ENCODE results near the gene NLRP14.

DNA sequence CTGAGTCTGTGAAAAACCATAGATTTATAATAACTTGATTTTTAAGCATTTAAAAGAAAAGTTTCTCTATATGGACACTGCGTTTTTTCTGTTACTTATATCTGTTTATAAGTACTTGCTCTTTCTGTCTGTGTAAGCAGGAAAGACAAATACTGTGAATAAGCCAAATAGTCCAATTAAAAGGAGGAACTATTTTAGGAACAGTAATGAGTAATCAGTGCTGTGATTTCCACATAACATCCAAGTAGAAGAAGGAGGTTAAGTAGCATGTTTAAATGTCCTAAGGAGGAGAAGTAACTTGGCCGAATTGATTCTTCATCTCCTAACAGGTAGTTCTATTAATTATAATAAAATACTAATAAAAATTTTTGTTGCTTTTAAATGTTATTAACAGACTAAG is 40.9 kb upstream of the NLRP14 start:
- TF ChIP-seq, protein P1, sequence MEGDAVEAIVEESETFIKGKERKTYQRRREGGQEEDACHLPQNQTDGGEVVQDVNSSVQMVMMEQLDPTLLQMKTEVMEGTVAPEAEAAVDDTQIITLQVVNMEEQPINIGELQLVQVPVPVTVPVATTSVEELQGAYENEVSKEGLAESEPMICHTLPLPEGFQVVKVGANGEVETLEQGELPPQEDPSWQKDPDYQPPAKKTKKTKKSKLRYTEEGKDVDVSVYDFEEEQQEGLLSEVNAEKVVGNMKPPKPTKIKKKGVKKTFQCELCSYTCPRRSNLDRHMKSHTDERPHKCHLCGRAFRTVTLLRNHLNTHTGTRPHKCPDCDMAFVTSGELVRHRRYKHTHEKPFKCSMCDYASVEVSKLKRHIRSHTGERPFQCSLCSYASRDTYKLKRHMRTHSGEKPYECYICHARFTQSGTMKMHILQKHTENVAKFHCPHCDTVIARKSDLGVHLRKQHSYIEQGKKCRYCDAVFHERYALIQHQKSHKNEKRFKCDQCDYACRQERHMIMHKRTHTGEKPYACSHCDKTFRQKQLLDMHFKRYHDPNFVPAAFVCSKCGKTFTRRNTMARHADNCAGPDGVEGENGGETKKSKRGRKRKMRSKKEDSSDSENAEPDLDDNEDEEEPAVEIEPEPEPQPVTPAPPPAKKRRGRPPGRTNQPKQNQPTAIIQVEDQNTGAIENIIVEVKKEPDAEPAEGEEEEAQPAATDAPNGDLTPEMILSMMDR (IDR thresholded peaks at IDR 0.05; ENCODE audit: insufficient read depth, low read length), result no peak
- TF ChIP-seq, protein P2, sequence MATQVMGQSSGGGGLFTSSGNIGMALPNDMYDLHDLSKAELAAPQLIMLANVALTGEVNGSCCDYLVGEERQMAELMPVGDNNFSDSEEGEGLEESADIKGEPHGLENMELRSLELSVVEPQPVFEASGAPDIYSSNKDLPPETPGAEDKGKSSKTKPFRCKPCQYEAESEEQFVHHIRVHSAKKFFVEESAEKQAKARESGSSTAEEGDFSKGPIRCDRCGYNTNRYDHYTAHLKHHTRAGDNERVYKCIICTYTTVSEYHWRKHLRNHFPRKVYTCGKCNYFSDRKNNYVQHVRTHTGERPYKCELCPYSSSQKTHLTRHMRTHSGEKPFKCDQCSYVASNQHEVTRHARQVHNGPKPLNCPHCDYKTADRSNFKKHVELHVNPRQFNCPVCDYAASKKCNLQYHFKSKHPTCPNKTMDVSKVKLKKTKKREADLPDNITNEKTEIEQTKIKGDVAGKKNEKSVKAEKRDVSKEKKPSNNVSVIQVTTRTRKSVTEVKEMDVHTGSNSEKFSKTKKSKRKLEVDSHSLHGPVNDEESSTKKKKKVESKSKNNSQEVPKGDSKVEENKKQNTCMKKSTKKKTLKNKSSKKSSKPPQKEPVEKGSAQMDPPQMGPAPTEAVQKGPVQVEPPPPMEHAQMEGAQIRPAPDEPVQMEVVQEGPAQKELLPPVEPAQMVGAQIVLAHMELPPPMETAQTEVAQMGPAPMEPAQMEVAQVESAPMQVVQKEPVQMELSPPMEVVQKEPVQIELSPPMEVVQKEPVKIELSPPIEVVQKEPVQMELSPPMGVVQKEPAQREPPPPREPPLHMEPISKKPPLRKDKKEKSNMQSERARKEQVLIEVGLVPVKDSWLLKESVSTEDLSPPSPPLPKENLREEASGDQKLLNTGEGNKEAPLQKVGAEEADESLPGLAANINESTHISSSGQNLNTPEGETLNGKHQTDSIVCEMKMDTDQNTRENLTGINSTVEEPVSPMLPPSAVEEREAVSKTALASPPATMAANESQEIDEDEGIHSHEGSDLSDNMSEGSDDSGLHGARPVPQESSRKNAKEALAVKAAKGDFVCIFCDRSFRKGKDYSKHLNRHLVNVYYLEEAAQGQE (IDR thresholded peaks at IDR 0.05; ENCODE audit: insufficient replicate concordance, low read depth), result no peak
- no peak for TF ChIP-seq GABPA (IDR thresholded peaks at IDR 0.05; ENCODE audit: low read depth)
